ENCODE results near the gene PCGF5. TPM values are rescaled to one million over a fixed set of nuclear protein-coding genes. Genes with fewer than 3 reads are reported as not detected.

PCGF5 gene
- total RNA-seq, 1 experiment from 2014 or later = 27.7 TPM

DNA sequence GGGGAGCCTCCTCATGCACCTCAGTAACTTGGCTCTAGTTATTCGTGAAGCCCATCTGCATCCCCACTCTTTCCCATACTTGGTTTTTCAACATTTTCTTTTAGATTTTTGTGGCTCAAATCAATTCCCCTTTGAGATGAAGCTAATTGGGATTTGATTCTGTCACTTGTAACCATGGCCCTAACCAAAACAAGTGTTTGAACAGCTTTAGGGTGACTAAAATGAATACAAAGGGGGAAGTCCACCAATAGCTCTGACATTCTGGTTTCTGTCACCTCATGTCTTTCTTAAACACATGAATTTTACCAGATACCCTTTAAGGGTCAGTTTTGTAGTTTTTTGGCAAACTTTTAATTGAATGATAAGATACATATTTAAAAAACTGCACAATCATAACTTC is 87.0 kb downstream of the PCGF5 start:
- H3K79me2 ChIP-seq (ENCODE audit: low read depth) = no peaks in the 10 kb centered on the region
- H3K9me2 ChIP-seq (ENCODE audit: insufficient read depth) = no peaks in the 10 kb centered on the region
- H3K4me1 ChIP-seq (replicated peaks; ENCODE audit: insufficient read depth) = no peaks in the 10 kb centered on the region
- no peak overlapping the region for H3K4me2 ChIP-seq
- H4K20me1 ChIP-seq (ENCODE audit: insufficient read depth) = no peaks in the 10 kb centered on the region
- CTCF ChIA-PET = no interaction called here
- H3F3A ChIP-seq (ENCODE audit: insufficient read depth, low read depth) = no peaks in the 10 kb centered on the region
- H3K36me3 ChIP-seq (ENCODE audit: low read depth) = no peaks in the 10 kb centered on the region
- H3K9me3 ChIP-seq (ENCODE audit: insufficient read depth, low read depth) = no peaks in the 10 kb centered on the region
- POLR2A ChIA-PET (ENCODE audit: unreplicated experiment) = no interaction called here
- TF ChIP-seq EZH2 (IDR thresholded peaks at IDR 0.05; ENCODE audit: low read depth) = no peak
- TF ChIP-seq, protein P1, sequence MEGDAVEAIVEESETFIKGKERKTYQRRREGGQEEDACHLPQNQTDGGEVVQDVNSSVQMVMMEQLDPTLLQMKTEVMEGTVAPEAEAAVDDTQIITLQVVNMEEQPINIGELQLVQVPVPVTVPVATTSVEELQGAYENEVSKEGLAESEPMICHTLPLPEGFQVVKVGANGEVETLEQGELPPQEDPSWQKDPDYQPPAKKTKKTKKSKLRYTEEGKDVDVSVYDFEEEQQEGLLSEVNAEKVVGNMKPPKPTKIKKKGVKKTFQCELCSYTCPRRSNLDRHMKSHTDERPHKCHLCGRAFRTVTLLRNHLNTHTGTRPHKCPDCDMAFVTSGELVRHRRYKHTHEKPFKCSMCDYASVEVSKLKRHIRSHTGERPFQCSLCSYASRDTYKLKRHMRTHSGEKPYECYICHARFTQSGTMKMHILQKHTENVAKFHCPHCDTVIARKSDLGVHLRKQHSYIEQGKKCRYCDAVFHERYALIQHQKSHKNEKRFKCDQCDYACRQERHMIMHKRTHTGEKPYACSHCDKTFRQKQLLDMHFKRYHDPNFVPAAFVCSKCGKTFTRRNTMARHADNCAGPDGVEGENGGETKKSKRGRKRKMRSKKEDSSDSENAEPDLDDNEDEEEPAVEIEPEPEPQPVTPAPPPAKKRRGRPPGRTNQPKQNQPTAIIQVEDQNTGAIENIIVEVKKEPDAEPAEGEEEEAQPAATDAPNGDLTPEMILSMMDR (conservative IDR thresholded peaks at IDR 0.05) = no peak
- no peak overlapping the region for H3K4me3 ChIP-seq
- no peak for DNase-seq
- H3K27me3 ChIP-seq (ENCODE audit: insufficient read depth, low read depth) = no peaks in the 10 kb centered on the region
- intact Hi-C loops (cut with micrococcal nuclease; ENCODE audit: unreplicated experiment) = no loop called here
- BruUV-seq (replicated peaks) = no TSS peak
- no peak overlapping the region for H3K27ac ChIP-seq
- no peak overlapping the region for H2AFZ ChIP-seq

DNA sequence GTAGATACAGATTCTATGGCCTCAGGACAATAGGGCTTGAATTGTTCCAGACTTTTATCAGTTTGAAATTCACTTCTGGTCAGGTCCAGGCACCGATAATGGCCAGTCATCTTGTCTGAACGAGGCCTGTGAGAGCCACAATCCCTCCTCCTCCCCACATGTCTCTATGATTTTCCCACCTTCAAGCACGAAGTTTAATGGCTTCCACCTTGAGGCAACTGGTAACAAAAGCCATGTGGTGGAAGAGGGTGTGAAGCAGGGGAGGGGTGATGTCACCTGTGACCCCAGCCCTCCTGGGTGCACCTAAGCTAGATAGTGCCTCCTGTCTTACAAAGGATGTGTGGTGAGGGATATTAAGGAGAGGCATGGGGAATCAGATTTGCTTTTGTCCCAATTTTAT is 89.2 kb downstream of the PCGF5 start:
- TF ChIP-seq, protein P1 (conservative IDR thresholded peaks at IDR 0.05) = no peak
- TF ChIP-seq EZH2 (IDR thresholded peaks at IDR 0.05; ENCODE audit: low read depth) = no peak
- H3K4me2 ChIP-seq = no peak overlapping the region

DNA sequence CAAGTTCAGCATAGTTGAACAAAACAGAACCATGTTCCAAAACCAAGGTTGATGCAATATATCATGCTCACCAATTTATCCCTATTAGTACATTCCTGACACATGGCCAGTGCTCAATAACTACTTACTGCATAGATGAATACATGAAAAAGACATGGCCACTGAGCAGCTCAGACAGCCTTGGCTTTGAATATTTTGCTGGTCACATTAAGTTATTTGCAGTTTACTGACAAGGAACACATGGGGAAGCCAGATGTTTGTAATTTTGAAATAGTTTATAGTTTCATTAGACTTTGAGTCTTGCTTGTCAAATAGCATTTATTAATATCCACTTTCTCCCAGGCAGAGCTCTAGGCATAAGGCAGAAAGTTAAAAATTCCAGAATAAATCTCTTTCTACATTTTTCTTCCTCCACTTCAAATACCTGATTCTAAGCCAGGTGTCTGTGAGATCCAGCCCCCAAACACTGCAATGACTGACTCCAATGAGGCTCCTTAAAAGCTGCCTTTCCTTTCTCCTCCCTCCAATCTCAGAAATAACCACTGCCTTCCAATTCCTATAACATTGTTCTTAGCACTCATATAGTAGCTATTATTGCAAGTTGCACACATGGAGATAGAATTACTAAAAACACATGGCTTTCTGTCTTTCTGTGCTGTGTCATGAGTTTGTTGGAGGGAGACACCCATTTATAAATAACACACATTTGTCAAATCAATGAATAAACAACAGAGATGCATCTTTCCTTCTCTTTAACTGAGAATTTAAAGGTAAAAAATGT is 91.3 kb downstream of the PCGF5 start:
- DNase-seq = no peak
- CTCF ChIA-PET = no interaction called here
- intact Hi-C loops (cut with micrococcal nuclease; ENCODE audit: unreplicated experiment) = no loop called here
- Histone ChIP-seq H2AFZ (no peak overlapping the region), H3K4me2 (no peak overlapping the region), H3F3A (ENCODE audit: insufficient read depth, low read depth) (no peaks in the 10 kb centered on the region), H3K27ac (no peak overlapping the region), H3K79me2 (ENCODE audit: low read depth) (no peaks in the 10 kb centered on the region), H3K27me3 (ENCODE audit: insufficient read depth, low read depth) (no peaks in the 10 kb centered on the region), H4K20me1 (ENCODE audit: insufficient read depth) (no peaks in the 10 kb centered on the region), H3K36me3 (ENCODE audit: low read depth) (no peaks in the 10 kb centered on the region), H3K4me1 (replicated peaks; ENCODE audit: insufficient read depth) (no peaks in the 10 kb centered on the region), H3K9me2 (ENCODE audit: insufficient read depth) (no peaks in the 10 kb centered on the region), H3K4me3 (no peak overlapping the region), H3K9me3 (ENCODE audit: insufficient read depth, low read depth) (no peaks in the 10 kb centered on the region)
- POLR2A ChIA-PET (ENCODE audit: unreplicated experiment) = interaction anchor here (0.6 kb wide), 1 partner anchor 979 kb away, joined by 3 read pairs; the partner anchor contains the start of genes CPEB3 and MARCHF5
- TF ChIP-seq EZH2 (IDR thresholded peaks at IDR 0.05; ENCODE audit: low read depth) = no peak
- TF ChIP-seq, protein P1 (conservative IDR thresholded peaks at IDR 0.05) = no peak
- BruUV-seq (replicated peaks) = no TSS peak

More for the DNA sequence above, 89.2 kb downstream of the PCGF5 start:
- no peaks in the 10 kb centered on the region for H3K27me3 ChIP-seq (ENCODE audit: insufficient read depth, low read depth)
- H3K27ac ChIP-seq = no peak overlapping the region
- no peaks in the 10 kb centered on the region for H3F3A ChIP-seq (ENCODE audit: insufficient read depth, low read depth)
- POLR2A ChIA-PET (ENCODE audit: unreplicated experiment) = no interaction called here
- DNase-seq = no peak
- no TSS peak for BruUV-seq (replicated peaks)
- no peaks in the 10 kb centered on the region for H4K20me1 ChIP-seq (ENCODE audit: insufficient read depth)
- intact Hi-C loops (cut with micrococcal nuclease; ENCODE audit: unreplicated experiment) = no loop called here
- H3K9me3 ChIP-seq (ENCODE audit: insufficient read depth, low read depth) = no peaks in the 10 kb centered on the region
- H3K79me2 ChIP-seq (ENCODE audit: low read depth) = no peaks in the 10 kb centered on the region
- no peaks in the 10 kb centered on the region for H3K36me3 ChIP-seq (ENCODE audit: low read depth)
- CTCF ChIA-PET = interaction anchor here (0.6 kb wide), 1 partner anchor 367 kb away, joined by 4 read pairs; no protein-coding TSS in a partner anchor
- H3K9me2 ChIP-seq (ENCODE audit: insufficient read depth) = no peaks in the 10 kb centered on the region
- no peaks in the 10 kb centered on the region for H3K4me1 ChIP-seq (replicated peaks; ENCODE audit: insufficient read depth)
- H3K4me3 ChIP-seq = no peak overlapping the region
- H2AFZ ChIP-seq = no peak overlapping the region

Measured in PC-9 (cell line).